ENCODE results near the gene LPCAT3.

LPCAT3 gene

GRCh38 chr12:6952863-6953441 is 65.3 kb downstream of the LPCAT3 start:
- no peaks in the 10 kb centered on the region for H3K27me3 ChIP-seq
- H3K36me3 ChIP-seq, result peaks cover 56% of the 10 kb centered on the region
- H3K27ac ChIP-seq, result peak overlapping the region; percentile 99
- H3K4me3 ChIP-seq (ENCODE audit: low read depth in 1 of 2, low read length in 1 of 2), result peak overlapping the region; percentile 88 to 97
- H3K4me1 ChIP-seq (ENCODE audit: control insufficient read depth in 1 of 2, insufficient read depth in 1 of 2, low read depth in 1 of 2, low read length in 1 of 2), result peaks cover 66 to 85% of the 10 kb centered on the region in 2 experiments
- no peaks in the 10 kb centered on the region for H3K9me3 ChIP-seq
- no peak for TF ChIP-seq CTCF (IDR thresholded peaks at IDR 0.05)

DNA sequence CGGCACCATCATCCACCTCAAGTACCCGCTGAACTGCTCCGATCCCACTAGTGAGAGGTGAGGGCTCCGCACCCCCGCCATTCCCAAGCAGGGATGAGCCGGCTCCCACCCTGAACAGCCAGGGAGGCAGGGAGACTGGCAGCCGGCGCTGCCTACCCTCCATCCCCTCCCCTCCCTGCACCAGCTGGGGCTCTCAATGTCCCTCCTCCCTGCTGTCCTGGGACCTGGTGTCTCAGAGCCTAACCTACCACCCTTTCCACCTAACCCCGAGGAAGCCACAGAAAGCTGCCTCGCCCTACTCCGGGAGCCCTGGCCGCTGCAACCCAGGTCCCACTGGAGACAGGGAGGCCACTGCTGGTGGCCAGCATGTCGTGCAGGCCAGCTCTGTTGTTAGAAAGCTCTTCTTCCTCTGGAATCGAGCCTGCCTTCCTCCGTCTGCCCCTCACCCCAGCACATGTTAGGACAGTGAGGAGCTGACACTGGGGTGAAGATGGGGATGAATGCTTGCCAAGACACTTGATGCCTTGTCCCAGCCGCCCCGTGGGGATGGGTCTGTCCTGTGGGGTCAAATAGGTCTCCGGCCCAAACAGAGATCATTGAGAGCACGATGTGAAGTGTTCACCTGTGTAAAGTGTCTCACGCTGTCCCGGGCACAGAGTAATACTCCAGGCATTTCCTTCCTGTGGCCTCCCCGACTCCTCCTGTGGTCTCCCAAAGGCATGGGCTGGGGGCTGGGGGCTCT is 66.0 kb downstream of the LPCAT3 start:
- Histone ChIP-seq H3K36me3 (peaks cover 50% of the 10 kb centered on the region), H3K27ac (peak overlapping the region; percentile 99), H3K4me1 (ENCODE audit: control insufficient read depth in 1 of 2, insufficient read depth in 1 of 2, low read depth in 1 of 2, low read length in 1 of 2) (peaks cover 66 to 85% of the 10 kb centered on the region in 2 experiments), H3K9me3 (no peaks in the 10 kb centered on the region), H3K4me3 (ENCODE audit: low read depth in 1 of 2, low read length in 1 of 2) (peak overlapping the region; percentile 88 to 97), H3K27me3 (no peaks in the 10 kb centered on the region)
- TF ChIP-seq CTCF (IDR thresholded peaks at IDR 0.05), result no peak

DNA sequence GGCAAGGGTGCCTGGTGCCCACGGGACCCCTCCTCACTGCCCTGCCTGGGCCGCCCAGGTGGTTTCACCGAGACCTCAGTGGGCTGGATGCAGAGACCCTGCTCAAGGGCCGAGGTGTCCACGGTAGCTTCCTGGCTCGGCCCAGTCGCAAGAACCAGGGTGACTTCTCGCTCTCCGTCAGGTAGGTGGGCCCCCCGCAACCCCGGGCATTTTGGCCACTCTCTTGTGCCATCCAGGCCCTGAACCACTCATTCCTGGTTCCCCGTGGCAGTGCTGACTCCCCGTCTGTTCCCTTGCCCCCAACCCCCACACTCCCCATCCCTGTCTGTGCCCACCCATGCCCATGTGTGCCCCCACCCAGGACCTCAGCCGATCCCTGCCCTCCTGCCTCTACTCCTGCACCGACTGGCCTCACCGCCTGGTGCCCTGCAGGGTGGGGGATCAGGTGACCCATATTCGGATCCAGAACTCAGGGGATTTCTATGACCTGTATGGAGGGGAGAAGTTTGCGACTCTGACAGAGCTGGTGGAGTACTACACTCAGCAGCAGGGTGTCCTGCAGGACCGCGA is 66.6 kb downstream of the LPCAT3 start:
- peak overlapping the region; percentile 88 to 97 for H3K4me3 ChIP-seq (ENCODE audit: low read depth in 1 of 2, low read length in 1 of 2)
- H3K4me1 ChIP-seq (ENCODE audit: control insufficient read depth in 1 of 2, insufficient read depth in 1 of 2, low read depth in 1 of 2, low read length in 1 of 2), result peaks cover 66 to 85% of the 10 kb centered on the region in 2 experiments
- H3K27me3 ChIP-seq, result no peaks in the 10 kb centered on the region
- H3K36me3 ChIP-seq, result peaks cover 43% of the 10 kb centered on the region
- no peaks in the 10 kb centered on the region for H3K9me3 ChIP-seq
- H3K27ac ChIP-seq, result peak overlapping the region; percentile 99
- no peak for TF ChIP-seq CTCF (IDR thresholded peaks at IDR 0.05)

DNA sequence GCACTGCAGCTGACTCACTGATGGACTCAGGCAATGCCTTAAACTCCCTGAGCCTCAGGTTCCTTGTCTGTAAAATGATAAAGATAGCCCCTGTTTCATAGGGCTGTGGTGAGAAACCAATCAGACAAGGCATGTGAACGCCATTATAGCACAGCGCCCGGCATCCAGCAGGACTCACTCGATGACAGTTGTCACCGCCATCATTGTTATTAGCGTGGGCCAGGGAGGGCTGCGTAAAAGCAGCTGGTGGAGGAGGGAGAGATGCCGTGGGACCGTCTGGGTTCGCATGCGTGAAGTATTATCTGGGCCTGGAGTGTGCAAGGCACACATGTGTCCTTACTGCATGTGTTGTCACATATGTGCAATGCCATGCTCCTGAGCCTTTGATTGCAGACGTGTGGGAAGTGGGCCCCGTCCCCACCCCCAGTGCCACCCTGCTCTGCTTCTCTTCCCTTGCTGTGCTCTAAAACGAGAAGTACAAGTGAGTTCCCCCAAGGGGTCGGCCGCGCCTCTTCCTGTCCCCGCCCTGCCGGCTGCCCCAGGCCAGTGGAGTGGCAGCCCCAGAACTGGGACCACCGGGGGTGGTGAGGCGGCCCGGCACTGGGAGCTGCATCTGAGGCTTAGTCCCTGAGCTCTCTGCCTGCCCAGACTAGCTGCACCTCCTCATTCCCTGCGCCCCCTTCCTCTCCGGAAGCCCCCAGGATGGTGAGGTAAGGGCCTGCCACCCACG is 67.3 kb downstream of the LPCAT3 start, which contains the start of gene PTPN6:
TSS of gene PTPN6 (plus strand) at position 546 of the 730 bp plus-strand sequence. CDS start at position 703, 157 bp downstream.
- peak within 1 kb of the TSS; percentile 88 to 97 for H3K4me3 ChIP-seq (ENCODE audit: low read depth in 1 of 2, low read length in 1 of 2)
- H3K27ac ChIP-seq, result peak within 1 kb of the TSS; percentile 99
- H3K9me3 ChIP-seq, result no peaks in the 10 kb centered on the region
- H3K27me3 ChIP-seq, result no peaks in the 10 kb centered on the region
- peaks cover 66 to 85% of the 10 kb centered on the region in 2 experiments for H3K4me1 ChIP-seq (ENCODE audit: control insufficient read depth in 1 of 2, insufficient read depth in 1 of 2, low read depth in 1 of 2, low read length in 1 of 2)
- peaks cover 36% of the 10 kb centered on the region for H3K36me3 ChIP-seq
- peak; percentile 51 for TF ChIP-seq CTCF (IDR thresholded peaks at IDR 0.05)

DNA sequence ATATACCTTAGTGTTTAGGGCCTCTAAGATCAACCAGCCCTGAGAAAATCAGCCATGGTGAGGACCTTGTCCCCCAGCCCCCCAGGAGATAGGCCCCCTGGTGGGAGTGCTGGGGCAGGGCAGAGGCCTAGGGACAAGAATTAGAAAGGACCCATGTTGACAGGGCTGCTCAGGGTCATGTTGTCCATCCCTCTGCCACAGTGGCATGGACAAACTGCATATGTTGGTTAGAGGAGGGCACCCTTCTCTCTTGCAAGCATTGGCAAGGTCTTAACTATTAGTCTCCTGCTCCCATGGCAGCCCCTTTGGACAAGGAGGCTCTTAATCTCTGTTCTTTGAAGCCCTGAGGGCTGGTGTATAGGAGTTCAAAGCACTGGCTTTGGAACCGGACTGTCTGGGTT is 67.9 kb downstream of the LPCAT3 start:
- Histone ChIP-seq H3K9me3 (no peaks in the 10 kb centered on the region), H3K27ac (peak overlapping the region; percentile 99), H3K4me1 (ENCODE audit: control insufficient read depth in 1 of 2, insufficient read depth in 1 of 2, low read depth in 1 of 2, low read length in 1 of 2) (peaks cover 66 to 85% of the 10 kb centered on the region in 2 experiments), H3K27me3 (no peaks in the 10 kb centered on the region), H3K4me3 (ENCODE audit: low read depth in 1 of 2, low read length in 1 of 2) (peak overlapping the region; percentile 88 to 97), H3K36me3 (peaks cover 31% of the 10 kb centered on the region)
- TF ChIP-seq CTCF (IDR thresholded peaks at IDR 0.05), result peak; percentile 58
